Measurements from ENCODE around the gene MAP2K3. TPM values are rescaled to one million over a fixed set of nuclear protein-coding genes. Genes with fewer than 3 reads are reported as not detected.
"Not testable (repeated sequence)": the region's sequence is repeated elsewhere in the genome, so short reads cannot be mapped to it uniquely, and the experiment has no call there.

The MAP2K3 gene
- total and polyA plus RNA-seq, 10 of the 15 experiments (the other 5 are each of a cell fraction or from before 2014, with no cell fraction given) = 0.71 to 39.4 (median 18.6) TPM

DNA sequence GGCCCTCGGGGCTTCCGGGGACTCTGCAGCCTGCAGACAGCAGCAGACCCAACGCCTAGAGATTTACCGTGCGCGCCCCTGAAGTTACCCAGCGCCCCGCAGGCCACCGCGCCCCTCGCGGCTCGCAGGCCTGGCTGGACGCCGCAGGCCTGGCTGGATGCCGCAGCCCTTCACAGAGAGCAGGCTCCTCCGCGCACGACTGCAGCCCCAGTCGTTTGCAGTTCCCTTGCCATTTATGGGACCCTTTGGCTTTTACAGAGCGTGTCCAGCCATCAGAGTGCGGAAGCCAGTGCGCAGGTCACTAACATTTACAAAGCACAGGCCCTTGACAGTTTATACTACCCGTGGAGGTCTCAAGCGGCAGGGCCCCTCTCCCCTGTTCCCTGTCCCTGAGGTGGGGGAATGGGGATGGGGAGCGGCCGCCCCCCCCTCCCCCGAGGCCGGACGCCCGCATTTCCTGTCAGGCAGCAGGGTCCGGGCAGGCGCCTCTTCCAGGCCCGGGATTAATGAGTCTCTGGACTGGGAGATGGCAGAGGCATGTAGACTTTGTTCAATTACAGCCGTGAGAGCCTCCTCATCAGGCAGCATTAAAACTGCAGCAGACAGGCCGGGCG, 32.5 kb downstream of the MAP2K3 start:
- H3K4me2 ChIP-seq (ENCODE audit: control insufficient read depth, insufficient read depth); BruUV-seq (replicated peaks); H3K27me3 ChIP-seq (replicated peaks in 1 of 2; ENCODE audit: control insufficient read depth in 2 of 2, insufficient read depth in 2 of 2, low read length in 1 of 2); SMC1A ChIA-PET (ENCODE audit: uncharacterized antibody, unreplicated experiment); H3K4me1 ChIP-seq (ENCODE audit: control insufficient read depth, insufficient read depth, low read length); CTCF ChIA-PET; ATAC-seq; H3K27ac ChIP-seq (ENCODE audit: control insufficient read depth, insufficient read depth); H3K36me3 ChIP-seq (ENCODE audit: control insufficient read depth in 2 of 2, insufficient read depth in 2 of 2, low read length in 1 of 2); POLR2A ChIA-PET; H3K79me2 ChIP-seq (ENCODE audit: control insufficient read depth, insufficient read depth, low read length); H3K9me3 ChIP-seq (replicated peaks; ENCODE audit: control insufficient read depth, insufficient read depth, low read length); H3K9ac ChIP-seq (ENCODE audit: control insufficient read depth, insufficient read depth, low read length); DNase-seq (ENCODE audit: low read depth, low spot score); H4K20me1 ChIP-seq (ENCODE audit: control insufficient read depth, insufficient read depth); H2AFZ ChIP-seq (ENCODE audit: control insufficient read depth, low read depth, low read length); H3K4me3 ChIP-seq; FAIRE-seq; RAD21 ChIA-PET (ENCODE audit: unreplicated experiment); intact Hi-C loops (cut with micrococcal nuclease; ENCODE audit: unreplicated experiment): not testable (repeated sequence)
- 46% methylated on average over 18 of the region's 37 CpGs for WGBS (ENCODE audit: insufficient coverage, insufficient replicate concordance, low lambda C conversion rate, missing lambda C conversion rate)
- in situ Hi-C loops (cut with MboI) = loop anchor here (5.0 to 25.0 kb wide), 4 partner anchors 62 to 1170 kb away; partner anchors contain the start of gene NATD1

DNA sequence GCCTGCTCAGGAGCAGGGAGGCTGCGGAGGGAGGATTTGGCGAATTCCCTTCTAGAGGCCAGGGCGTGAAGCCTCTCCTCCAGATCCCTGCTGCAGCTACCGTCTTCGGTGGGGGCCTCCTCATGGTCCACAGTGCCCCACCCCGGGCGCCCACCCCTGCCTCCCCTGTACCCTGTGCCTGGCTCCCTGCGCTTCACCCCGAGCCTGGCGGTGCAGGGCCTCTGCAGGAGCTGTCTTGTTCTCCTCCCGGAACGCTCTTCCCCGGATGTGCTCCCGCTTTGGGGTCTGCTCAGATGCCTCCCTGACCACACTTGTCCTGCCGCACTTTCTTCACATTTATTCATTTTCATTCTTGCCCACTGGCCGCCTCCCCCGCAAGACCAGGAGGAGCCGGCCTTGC, 33.3 kb downstream of the MAP2K3 start:
- H3K4me2 ChIP-seq (ENCODE audit: control insufficient read depth, insufficient read depth); H4K20me1 ChIP-seq (ENCODE audit: control insufficient read depth, insufficient read depth); H3K4me3 ChIP-seq; RAD21 ChIA-PET (ENCODE audit: unreplicated experiment); H3K9ac ChIP-seq (ENCODE audit: control insufficient read depth, insufficient read depth, low read length); POLR2A ChIA-PET; H3K4me1 ChIP-seq (ENCODE audit: control insufficient read depth, insufficient read depth, low read length); H3K79me2 ChIP-seq (ENCODE audit: control insufficient read depth, insufficient read depth, low read length); H3K27me3 ChIP-seq (replicated peaks in 1 of 2; ENCODE audit: control insufficient read depth in 2 of 2, insufficient read depth in 2 of 2, low read length in 1 of 2); intact Hi-C loops (cut with micrococcal nuclease; ENCODE audit: unreplicated experiment); H3K27ac ChIP-seq (ENCODE audit: control insufficient read depth, insufficient read depth); CTCF ChIA-PET; ATAC-seq; BruUV-seq (replicated peaks); SMC1A ChIA-PET (ENCODE audit: uncharacterized antibody, unreplicated experiment); H3K36me3 ChIP-seq (ENCODE audit: control insufficient read depth in 2 of 2, insufficient read depth in 2 of 2, low read length in 1 of 2); H2AFZ ChIP-seq (ENCODE audit: control insufficient read depth, low read depth, low read length); FAIRE-seq; DNase-seq (ENCODE audit: low read depth, low spot score); H3K9me3 ChIP-seq (replicated peaks; ENCODE audit: control insufficient read depth, insufficient read depth, low read length): not testable (repeated sequence)
- in situ Hi-C loops (cut with MboI) = loop anchor here (5.0 to 25.0 kb wide), 4 partner anchors 63 to 1169 kb away; partner anchors contain the start of gene NATD1
- WGBS (ENCODE audit: insufficient coverage, insufficient replicate concordance, low lambda C conversion rate, missing lambda C conversion rate) = 80% methylated on average over 14 of the region's 18 CpGs
